ENCODE measurements around the gene SLC7A4.
A peak's percentile ranks its signal among the peaks of the same experiment; 100 is the strongest.
"Not testable (repeated sequence)": the region's sequence is repeated elsewhere in the genome, so short reads cannot be mapped to it uniquely, and the experiment has no call there.

Gene SLC7A4

DNA sequence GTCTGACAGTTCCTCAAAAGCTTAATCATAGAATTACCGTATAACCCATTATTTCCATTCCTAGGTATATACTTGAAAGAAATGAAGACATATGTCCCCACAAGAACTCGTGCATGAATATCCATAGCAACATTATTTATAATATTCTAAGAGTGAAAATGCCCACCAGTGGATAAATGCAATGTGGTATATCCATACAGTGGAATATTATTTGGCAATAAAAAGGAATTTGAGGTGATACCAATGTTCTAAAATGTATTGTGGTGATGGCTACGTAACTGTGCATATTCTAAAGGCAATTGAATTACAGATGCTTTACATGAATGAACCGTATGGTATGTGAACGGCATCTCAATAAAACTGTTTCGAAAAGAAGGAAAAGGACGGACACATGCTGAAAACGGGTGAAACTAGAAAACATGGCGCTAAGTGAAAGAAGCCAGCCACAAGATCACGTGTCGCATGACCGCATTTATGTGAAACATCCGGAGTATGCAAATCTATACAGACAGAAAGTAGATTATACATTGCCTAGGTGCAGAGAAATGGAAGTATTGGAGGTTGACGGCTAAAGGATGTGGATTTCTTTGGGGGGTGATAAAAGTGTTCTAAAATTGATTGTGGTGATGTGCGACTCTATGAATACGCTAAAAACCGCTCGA, 29.4 kb upstream of the SLC7A4 start:
- not testable (repeated sequence) for DNase-seq

DNA sequence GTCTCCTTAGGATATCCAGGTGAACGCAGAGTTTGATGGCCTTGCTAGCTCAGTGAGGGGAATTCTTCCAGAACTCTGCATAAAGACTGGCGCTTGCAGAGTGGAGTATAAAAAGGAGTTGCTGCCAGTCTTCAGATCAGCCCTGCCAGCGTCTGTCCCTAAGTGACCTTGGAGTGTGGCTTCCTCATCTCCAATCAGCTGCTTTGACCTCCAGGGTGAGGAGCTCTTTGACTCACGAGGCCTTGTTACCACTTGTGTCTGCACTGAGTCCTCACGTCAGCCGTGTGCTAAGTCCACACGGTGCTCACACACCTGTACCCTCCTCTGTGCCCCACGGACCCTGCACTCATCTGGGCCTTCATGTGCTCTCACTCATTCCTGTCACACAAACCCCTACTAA, 28.0 kb upstream of the SLC7A4 start:
- DNase-seq = not testable (repeated sequence)

DNA sequence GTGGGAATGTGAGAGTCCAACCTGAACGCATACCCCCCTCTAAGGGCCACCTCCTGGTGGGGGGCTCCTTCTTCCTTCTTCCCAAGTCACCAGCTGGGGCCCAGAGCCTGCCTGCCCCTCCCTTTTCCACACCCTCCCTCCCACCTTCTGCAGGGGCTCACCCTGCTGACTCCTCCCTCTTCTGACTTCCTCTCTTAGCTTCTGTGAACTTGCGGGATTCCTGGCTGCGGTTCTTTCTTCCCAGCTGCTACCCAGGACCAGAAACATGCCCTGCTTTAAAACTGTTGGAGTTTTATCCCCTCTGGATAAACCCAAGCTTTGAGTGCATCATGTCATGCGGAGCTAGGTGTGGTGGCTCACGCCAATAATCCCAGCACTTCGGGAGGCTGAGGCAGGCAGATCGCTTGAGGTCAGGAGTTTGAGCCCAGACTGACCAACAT, 23.5 kb upstream of the SLC7A4 start:
- no peak for DNase-seq

DNA sequence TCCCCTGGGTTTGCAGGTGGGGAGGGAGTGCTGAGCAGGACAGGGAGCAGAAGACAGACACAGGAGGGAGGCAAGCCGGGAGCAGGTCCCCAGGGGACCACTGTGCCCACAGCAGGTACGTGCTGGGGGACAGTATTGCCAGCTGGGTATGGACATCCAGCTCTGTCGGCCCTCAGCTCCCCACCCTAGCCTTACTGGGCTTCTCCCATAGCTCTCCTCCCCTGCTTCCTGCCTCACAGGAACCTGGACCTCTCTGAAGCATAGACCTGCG, 23.1 kb upstream of the SLC7A4 start:
- no peak for DNase-seq

DNA sequence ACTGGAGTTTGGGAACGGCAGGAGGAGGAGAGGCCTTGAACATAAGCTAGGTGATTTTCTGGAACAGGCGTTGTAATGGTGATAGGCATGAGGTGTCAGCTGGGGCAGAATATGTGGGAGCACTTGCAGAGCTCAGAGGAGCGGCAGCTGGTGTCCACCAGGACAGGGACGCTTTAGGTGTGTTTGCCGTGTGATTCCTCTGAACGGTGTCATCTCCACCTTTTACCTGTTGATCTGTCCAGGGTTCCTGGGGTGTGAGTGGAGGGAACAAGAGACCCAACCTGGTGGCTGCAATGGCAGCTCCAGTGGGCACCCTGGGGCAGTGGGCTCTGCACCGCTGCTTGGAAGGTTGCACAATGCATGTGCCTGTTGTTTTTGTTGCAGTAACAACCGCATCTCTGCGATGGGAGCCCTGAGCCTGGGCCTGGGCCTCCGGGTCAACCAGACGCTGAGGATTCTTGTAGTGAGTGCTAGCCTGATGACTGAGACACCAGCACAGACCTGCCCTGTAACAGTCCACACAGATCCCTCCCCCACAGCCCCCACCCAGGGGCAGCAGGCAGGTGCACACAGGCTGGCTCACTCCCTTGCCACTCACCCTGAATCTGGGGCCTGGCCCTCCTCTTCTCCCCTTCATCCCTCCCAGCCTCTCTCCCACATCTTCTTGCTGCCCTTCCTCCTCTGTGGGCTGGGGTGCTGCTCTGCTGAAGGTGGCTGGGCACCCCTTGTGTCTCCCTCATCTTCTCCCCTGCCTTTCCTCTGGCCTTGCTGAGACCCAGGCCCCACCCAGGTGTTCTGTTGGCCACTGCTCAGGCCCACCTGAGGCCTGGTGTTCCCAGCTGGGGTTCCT, 22.6 kb upstream of the SLC7A4 start:
- DNase-seq = no peak

DNA sequence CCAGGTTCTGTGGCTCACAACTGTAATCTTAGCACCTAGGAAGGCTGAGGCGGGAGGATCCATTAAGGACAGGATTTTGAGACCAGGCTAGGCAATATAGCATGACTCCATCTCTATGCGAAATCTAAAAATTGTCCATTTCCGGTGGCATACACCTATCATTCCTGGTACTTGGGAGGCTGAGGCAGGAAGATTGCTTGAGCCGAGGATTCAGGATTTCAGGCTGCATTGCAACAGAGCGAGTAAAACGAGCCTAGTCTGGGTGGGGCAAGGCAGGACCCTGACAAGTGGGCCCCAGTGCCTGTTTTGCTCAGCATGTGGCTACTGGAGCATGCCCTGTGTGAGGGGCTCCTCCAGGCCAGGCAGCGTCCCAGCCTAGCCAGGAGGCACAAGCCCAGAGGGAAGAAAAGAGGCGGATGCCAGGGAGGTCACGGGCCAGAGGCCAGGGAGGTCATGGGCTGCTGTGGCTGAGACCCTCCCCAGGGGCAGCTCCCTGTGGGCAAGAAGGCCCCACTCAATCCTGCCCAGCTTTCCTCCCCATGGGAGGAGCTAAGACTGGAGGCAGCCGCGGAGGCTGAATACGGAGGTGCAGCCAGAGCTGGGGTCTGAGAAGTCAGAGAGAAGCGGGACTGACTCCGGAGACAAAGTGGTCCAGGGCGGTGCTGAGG, 21.8 kb upstream of the SLC7A4 start:
- no peak for DNase-seq

DNA sequence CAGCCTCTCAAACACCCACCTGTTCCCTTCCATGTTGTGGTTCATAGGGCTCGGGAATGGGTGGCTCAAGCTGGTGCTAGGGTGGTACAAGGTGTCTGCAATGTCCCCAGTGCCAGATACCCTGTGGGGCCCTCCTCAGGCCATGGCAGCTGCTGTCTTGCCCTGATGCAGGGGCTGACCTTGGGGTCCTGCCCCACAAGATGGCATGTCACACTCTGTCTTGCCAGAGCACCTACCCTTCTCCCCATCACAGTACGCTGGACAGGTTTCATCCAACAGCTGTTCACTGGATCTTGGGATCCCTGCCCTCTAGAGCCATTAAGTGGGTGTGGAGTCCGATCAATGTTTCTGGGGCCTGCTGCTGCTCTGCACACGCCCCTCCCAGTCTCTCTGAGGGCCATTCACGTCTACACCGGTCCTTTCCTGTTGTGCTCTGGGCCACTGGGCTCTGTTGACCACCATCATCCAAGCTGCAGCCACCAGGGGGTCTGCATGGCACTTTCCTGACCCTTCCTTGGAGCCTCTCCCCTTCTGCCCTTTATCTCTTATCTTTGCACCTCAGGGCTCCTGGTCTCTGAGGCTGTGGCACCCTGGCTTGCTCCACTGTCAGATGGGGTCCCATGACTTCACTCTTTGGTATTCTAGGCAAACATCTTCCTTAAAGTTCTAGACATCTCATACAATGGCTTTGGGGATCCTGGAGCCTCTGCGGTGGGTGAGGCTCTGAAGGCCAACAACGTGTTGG, 20.5 kb upstream of the SLC7A4 start:
- no peak for DNase-seq

DNA sequence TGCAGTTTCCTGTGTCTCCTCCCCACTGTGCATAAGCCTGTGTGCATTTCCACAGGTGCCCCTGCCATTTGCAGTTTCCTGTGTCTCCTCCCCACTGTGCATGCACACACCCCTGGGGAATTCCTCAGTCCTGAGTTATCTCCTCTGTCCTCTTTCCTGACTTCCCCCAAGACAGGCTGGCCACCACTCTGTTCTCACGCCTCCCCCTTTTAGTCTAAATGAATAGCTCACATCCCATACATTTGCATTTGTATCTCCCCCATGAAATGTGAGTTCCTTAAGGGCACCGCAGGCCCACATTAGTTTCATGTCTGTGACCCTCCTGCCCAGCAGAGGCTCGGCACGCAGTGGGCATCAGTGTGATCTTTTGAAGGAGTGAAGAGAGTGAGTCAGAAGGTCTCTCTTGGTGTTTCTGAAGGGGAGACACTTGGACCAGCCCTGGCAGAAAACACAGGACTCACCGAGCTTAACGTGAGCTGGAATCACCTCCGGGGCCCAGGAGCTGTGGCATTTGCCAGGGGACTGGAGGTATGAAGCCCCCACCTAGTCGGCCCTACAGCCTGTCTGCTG, 19.6 kb upstream of the SLC7A4 start:
- no peak for DNase-seq

DNA sequence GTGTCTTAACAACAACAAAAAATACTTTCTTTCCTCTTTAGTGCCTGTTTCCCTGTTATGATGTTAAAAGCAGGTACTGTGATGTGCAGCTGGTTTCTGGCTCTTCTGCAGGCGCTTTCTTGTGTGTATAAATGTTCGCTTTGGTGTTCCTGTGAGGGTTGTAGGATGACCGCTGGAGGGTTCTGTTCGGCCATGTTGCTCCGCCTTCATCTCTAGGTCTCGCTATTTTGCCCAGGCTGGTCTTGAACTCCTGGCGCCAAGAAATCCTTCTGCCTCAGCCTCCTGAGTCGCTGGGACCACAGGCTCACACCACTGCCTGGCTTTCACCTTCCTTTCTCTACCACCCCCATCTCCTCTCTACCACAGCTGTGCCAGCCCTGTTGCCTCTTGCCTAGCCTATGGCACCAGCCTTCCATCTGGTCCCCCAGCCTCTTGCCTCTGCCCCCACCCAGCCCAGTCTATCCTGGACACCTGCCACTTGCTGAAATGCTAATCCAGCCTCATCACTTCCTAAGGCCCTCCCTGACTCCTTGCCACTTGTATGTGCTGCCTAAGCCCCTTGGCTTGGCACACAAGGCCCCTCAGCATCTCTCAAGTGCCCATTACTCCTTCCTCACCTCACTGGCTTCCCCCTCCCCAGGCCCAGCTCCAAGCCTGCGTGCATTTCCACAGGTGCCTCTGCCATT, 18.9 kb upstream of the SLC7A4 start:
- DNase-seq = no peak

DNA sequence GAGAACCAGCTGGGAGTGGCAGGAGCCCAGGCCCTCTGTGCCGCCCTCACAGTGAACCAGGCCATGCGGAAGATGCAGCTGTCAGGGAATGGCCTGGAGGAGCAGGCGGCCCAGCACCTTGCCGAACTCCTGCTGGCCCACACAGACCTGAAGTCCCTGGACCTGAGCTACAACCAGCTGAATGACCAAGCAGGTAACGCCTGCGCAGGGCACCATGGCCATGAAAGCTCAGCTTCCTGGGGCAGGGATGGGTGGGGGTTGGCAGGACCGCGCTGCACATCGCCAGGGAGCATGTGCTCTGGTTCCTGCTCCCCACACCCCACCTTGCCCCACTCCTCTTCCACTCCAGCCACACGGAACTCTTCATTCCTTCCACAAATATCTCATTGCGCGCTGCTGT, 16.6 kb upstream of the SLC7A4 start:
- not testable (repeated sequence) for DNase-seq

DNA sequence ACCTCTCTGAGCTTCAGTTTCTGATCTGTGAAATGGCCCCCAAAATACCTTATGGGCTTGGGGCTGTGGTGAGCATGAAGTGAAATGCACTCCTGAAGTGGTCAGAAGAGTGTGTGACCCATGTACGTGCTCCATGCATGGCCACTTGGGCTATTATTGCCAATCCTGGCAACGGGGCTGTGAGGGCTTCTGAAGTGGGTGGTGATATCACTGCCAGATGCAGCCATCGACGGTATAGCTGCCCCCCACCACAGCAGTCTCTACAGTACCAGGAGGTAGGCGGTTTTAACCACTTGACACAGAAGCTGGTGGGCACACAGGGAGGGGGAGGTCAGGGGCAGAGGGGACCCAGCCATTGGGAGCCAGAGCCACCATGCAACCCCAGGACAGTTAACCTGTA, 16.1 kb upstream of the SLC7A4 start:
- not testable (repeated sequence) for DNase-seq

DNA sequence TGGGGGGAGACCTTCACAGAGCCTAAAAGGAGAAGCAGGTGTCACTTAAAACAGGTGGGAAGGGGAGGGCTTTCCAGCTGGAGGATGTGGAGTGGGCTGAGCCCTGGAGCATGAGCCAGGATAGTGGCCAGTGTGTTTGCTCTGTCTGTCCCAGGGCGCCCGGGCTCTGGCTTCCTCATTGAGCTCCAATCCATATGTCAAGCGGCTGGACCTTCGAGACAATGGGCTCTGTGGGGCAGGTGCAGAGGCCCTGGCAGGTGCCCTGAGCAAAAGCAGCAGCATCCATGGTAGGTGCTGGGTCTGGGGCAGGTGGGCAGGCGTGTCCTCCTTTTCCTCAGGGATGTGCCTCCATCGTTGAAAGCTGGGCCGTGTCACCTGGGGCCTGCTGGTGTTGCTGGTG, 15.4 kb upstream of the SLC7A4 start:
- DNase-seq = peak; percentile 40

DNA sequence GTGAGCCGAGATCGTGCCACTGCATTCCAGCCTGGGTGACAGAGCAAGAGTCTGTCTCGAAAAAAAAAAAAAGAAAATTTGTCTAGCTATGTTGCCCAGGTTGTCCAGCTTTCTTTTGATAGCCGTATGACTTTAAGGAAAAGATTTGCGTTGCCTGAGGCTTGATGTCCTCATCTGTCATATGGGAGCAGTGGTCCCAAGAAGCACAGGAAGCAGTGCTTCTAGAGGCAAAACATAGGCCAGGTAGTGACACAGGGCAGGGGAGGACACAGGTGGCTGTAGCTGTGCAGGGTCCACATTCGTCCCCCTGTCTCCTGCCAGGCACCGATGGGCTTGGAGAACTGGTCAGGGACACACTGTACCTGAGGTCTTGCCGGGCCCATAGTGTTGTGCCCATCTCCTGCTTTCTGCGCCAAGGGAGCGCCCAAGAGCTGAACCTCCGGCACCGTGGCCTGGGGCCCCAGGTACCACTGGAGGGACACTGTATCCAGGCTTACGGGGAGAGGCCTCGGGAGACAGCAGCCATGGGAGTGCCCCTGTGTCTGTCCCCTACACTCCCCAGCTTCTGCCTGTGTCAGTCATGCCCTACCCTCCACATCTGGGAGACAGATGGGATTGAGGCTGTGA, 14.8 kb upstream of the SLC7A4 start:
- DNase-seq = no peak

DNA sequence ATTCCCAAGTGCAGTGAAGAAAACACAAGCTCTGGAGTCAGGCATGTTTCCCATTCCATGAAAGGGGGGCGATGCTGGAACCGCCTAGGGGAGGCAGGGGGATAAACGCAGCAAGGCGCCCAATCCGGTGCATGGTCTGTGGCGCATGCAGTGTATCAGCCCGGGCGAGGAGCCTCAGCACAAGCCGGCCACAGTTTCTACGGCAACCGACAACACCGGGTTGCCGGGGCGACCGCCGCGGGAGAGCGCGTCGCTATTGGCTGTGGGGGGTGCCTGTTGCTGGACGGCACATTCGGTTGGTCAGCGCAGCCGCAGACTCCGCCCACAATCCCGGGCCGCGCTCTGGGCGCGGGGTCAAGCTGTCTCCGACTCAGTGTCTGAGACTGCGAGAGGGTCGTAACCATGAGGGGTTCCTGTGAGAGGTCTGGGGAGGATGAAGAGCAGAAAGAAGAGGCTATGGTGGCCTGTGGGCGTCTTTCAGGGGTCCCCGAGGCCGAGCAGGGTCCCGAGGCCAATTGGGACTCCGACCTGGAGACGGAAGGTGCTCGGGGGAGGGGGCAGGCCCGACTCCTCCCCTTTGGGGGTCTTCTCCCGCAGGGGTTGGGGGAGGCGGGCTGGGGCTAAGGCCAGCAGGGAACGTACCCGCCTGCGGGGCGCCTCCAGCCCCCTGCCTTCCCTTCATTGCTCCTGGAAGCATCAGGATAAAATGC, 13.4 kb upstream of the SLC7A4 start, which contains the start of gene LRRC74B:
Gene LRRC74B, plus strand, starts transcription at position 362 of the 710 bp plus-strand sequence. Its CDS starts 41 bp downstream, at position 403.
- DNase-seq = peak; percentile 83

DNA sequence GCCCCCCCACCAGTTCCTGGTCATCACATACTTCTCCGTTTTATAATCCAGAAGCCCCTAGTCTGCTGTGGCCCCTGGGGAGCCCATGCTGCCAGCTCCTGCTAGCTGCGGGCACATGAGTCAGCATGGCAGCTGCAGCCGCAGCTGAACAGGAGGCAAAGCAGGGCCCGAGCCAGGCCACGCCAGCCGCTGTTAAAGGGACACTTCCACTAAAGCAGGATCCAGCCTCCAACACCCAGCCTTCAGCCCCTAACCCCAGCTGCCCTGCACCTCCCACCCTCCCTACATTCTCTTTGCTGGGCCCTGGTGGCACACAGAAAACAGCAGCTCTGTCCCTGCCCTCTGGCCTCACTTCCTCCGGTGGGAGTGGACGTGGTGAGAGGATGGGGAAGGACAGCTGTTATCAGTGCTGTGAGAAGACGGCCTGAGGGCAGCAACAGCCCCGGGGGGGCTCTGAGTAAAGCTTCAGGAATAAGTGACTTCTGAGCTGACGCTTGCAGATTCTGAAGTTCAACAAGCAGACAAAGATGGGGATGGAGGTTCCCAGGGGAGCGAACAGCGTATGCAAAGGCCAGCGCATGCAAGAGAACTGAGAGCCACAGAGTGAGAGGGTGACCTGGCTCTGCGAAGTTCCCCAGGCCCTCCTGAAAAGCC, 12.7 kb upstream of the SLC7A4 start:
- DNase-seq = no peak

DNA sequence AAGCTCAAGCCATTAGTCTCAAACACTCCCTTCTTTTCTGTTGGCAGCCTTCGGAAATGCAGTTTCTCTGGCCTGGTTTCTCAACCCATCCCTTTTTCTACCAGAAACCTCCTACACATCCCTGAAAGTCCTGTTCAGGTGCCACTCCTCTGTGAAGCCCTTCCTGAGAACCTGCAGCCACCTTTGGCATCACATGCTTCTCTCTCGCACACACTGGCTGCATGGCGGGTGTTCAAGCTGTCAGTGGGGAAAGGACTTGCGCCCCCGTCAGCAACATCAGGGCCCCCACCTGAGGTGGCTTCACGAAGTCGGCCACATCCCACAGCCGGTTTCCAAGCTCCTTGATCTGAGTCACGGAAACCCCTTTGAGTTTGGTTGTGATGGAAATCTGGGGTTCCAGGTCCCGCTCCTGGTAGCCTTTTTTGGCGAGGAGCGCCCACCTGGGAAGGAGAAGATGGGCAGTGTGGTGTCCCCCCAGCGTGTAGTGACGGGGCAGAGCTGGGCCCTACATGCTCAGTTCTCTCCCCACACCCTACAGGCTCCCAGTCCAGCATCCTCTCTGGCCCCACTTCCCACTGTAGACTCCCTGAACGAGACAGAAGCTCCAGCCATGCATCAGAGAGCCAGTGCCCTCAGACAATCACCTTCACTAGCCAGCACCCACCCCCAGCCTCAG, 11.6 kb upstream of the SLC7A4 start:
- DNase-seq = no peak

DNA sequence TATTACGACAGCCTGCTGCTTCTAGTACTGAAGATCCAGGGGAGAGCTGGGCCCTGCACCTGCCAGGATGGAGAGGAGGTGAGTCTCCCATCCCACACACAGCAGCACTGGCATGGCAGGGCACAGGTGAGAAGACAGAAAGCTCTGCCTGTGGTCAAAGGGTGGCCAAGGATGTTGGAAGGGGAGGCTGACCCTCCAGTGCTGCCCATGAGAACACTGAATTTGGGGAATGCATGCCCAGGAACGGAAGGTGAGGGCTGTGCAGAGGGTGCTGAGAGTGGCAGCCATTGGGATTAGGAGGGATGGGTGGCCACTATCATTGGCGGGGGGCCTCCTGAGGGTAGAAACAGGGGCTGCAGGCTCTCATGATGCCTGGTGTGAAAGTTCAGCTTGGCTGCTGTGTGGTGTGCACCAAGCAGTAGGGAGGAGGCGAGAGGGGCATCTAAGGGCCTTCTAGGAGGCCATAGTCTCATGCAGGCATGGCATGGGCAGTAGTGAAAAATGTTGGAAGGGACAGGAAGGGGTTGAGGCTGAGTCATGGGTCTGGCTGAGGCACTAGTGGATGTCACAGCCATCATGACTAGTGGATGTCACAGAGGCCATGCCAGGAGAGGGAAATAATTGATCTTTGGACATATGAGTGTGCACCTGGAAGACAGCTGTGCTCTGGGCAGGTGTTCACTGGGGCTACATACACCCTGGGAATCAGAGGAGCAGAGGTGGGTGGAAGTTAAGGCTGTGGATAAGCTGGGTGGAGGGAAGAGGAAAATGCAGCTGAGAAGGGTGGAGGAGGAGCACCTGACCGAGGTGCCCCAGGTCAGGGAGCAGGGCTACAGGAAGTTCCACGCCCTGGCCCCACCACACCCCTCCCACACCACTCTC, 10.9 kb upstream of the SLC7A4 start:
- DNase-seq = no peak

DNA sequence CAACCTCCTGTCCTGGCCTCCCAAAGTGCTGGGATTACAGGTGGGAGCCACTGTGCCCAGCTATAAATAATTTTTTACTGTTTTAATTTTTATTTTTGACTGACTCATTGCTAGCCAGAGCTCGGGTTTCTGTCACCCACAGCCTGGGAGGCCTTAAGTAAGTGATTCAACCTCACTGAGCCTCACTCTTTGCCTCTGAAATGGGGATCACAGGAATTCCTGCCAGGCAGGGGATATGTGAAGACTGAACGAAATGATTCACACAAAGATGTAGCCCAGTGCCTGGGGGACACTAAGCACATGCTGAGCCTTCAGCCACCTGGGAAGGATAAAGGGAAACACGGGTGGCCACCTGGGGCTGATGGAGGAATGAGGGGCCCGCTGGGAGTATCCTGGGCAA, 9.6 kb upstream of the SLC7A4 start:
- no peak for DNase-seq

DNA sequence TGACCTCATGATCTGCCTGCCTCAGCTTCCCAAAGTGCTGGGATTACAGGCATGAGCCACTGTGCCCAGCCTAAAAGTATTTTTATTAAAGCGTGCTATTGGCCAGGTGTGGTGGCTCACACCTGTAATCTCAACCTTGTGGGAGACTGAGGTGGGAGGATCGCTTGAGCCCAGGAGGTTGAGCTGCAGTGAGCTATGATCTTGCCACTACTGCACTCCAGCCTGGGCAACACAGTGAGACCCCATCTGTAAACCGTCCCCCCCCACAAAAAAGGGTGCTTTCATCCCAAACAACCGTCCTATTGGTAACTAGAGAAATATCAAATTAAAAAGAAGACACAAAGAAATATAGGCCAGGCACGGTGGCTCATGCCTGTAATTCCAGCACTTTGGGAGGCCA, 6.8 kb upstream of the SLC7A4 start:
- DNase-seq = not testable (repeated sequence)
